NCI-H1105 treated with DMSO at 0.1 percent for 48 hours (cell line): ENCODE data around the gene PDZRN3.

Experiments
- DNase-seq: peaks from one replicate; lab custom pipeline; 2025; lab: John Stamatoyannopoulos, UW

The PDZRN3 gene

DNA sequence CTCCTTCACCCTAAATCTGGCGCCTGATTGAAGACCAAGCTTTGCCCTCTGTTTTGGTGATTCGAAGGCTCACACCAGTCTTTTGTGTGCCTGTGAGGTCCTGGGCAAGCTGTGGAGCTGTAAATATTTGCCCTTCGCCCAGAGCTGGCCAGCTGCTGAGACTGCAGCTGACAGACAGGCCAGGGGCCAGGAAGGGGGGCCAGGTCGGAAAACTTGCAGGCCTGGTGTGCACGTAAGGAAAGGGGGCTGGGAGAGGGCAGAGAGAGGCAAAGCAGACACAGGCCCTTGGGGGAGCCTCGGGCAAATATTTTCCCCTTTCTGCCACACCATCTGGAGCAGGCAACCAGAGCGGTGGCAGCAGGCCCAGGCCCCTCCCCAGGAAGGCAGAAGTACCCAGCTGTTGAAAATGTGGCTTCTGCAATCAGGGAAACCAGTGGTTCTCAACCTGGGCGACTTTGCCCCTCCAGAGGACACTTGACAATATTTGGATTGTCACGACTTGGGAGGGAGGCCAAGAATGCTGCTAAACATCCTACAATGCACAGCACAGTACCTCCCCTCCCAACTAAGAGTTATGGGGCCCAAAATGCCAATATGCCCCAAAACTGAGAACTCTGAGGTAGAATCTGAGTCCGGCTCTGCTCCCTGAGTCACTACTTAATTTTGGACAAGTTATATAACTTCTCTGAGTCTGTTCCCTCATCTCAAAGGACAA lies 2.5 kb downstream of the PDZRN3 start:
- DNase-seq, result peak; percentile 84

DNA sequence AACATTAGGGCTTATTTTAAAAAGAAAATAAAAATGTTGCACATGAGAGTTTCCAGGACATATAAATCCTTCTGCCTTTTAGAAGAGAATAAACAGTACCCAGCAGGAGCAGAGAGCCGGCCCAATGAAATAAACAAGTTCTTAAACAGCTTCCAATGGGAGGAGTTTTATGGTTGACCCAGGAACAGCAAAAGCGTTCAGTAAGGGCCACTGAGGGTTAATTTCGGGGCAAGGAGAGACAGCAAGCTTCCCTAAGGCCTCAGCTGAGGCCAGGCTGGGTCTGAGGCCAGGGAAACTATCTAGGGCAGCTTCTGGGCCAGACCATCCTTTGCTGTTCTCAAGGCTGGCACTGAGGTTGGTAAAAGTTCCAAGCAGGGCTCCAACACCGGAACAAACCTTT lies 3.4 kb downstream of the PDZRN3 start:
- peak; percentile 3 for DNase-seq

DNA sequence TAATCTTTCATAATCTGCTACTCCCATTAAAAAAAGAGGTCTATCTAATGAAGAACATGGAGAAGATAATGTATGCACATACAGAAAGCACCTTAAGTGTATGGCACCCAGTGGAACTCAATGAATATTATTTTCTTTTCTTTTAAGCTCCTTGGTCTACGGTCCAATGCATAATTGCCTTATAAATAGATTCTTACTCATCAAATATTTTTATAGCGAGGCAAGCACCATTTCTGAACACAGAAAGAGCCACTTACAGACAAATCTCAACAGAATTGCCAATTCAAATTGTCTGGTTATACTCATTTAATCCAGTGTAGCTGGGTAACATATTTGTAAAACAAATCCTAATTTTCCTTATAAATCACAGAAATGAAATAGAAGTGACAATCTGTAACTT lies 6.3 kb downstream of the PDZRN3 start:
- DNase-seq, result no peak

DNA sequence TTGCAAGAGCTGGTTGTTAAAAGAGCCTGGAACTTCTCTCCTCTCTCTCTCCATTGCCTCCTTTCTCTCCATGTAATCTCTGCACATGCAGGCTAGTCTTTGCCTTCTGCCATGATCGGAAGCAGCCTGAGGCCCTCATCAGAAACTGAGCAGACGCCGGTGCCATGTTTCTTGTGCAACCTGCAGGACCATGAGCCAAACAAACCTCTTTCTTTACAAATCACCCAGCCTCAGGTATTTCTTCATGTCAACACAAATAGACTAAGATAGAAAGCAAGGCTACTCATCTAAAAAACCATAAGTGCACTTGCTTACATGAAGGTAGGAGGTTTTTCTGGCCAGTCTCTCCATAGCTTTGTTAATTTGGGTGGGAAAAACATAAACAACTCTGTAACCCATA lies 8.7 kb downstream of the PDZRN3 start:
- no peak for DNase-seq

DNA sequence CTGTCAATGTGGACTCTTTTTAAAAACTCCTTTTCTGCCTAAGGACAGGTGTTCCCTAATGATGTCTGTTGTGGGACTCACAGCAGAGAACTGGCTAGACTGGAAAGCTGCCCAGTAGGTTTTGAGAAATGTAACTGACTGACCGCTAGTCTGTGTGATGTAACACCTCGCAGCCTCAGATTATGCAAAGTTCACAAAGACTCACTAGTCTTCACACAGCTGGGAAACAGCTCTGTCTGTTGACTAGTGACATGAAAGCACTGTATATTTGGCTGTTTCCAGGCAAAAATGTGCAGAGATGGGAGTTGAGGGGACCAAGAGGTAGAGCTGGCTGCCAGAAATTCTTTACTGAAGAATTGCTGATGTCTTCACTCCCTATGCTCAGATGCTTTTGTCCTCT lies 10.3 kb downstream of the PDZRN3 start:
- DNase-seq, result no peak

DNA sequence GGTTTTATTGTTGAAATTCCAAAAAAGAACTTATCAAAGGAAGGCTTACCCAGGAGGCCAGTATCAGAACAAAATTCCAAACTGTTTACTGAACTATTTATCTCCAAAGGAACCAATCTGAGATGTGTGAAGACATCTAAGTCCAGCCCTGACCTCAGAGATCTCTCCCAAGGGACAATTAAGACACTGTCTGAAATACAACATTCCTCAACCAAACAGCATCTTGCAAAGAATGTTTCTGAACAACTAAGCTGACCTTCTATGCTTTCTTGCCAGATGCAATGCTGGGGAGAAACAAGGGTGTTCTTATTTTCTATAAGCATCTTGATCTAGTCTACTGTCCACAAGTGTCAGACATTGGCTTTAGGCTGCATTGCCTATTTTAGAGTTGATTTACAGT lies 13.6 kb downstream of the PDZRN3 start:
- no peak for DNase-seq

DNA sequence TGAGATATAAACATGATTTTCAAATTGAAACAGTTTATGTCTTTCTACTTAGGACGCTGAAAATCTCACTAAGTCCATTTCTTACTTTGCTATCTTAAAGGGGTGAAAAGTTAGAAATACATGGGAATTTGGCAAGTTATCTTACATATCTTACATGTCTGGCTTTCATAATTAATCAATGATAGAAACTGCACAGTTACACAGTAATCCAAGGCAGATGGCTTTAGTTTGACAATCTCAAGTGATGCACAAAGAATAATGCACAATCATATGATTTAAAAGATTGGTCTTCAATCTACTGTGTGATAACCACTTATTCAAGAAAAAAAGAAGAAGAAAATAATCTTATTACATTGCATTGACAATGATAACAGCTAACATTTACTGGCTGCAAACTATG lies 14.2 kb downstream of the PDZRN3 start:
- no peak for DNase-seq

DNA sequence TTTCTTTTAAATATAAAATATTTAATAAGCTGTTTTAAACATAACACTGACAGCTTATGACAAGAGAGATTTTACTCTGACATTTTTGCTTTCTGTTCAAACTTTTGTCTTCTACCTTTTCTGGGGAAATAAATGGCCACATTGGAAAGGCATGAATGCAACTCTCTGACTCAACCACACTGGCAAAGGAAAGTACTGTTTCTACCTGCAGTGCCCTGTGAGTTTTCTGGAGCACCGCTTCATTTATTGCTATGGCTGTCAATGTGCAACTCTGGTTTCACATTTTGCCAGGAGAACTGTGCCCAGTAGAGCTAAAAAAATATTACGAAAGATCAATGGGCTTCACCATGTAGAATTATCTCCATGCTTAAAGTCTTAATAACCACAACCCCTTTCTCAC lies 15.1 kb downstream of the PDZRN3 start:
- no peak for DNase-seq

DNA sequence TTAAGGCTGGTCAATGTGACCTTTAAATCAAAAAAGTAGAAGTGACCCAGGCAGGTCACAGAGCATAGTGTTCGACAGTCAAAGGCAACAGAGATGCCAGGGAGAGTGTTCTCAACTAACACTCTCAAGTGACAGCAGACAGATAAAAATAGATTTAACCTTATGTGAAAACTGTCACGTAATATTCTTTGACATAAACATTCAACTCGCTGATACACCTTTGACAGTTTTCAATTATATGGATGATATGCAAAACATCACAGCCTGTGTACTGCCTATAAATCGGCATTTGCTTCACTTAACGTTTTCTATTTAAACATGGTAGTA lies 15.5 kb downstream of the PDZRN3 start:
- no peak for DNase-seq

DNA sequence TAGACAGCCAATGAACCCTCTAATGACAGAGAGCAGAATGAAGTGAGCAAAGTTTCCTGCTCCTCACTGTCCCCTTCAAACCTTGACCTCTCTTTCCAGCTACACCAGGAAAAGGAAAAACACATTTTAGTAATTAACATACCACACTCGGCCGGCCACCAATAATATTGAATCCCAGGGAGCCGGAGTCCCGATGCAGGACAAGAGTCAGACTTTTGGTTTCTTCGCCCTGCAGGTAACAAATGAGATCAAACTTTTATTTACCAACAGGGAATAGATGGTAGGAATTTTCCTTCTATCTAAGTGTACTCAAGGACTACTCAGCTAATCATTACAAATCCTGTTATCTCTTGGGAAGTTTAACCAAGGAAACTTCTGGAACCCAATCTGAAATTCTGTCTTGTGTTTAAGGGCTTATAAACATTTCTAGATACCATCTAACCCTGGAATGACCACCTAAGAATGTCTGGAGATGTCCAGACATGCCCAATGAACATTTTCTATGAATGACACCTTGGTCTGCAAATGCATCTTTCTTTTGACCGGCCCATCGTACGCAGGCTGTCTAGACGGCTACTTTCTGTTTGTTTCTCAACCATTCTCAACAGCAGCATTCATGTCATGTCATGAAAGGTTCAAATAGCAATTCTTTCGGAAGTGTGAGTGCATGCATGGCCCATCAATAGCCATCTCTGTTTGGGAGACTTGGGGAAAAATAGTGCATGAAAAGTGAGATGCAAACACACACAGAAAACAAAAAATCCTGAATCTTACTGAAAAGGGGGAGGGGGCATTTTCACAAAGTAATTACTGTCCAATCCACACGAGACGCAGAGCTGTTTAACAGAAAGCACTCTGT lies 16.1 kb downstream of the PDZRN3 start:
- no peak for DNase-seq

DNA sequence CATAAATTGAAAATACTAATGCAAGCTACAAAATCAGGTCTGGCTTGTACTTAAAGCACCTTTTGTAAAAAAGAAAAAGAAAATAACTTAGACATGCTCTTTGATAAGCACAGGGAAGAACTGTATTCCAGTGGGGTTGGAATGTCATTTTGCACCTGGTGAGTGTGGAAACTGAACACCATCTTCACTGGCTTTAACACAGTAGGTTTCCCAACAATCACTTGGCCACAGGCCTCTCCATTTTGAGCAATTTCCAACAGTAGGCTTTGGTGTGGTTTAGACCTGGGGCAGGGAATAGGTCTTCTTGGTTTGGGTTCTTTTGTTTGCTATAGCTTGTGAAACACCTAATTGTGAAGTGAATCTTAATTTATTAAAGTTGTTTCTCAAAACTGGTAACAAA lies 18.9 kb downstream of the PDZRN3 start:
- no peak for DNase-seq

DNA sequence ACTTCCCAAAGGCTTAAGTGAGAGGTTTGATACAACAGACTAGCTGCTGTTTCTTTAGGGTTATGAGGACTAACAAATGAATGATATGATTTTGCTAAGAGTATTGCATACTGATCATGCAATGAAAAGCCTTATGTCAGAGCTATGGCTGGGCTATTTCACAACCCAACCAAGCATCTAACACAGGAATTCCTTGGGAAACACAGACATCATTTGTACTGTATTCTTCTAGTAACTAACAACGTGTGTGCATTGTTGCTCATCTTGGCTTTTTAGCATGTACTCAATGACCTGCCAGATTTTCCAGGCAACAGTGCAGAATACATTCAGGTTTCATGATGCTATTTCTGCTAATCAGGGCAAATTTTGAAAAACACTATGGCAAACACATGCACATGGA lies 19.3 kb downstream of the PDZRN3 start:
- DNase-seq, result no peak

DNA sequence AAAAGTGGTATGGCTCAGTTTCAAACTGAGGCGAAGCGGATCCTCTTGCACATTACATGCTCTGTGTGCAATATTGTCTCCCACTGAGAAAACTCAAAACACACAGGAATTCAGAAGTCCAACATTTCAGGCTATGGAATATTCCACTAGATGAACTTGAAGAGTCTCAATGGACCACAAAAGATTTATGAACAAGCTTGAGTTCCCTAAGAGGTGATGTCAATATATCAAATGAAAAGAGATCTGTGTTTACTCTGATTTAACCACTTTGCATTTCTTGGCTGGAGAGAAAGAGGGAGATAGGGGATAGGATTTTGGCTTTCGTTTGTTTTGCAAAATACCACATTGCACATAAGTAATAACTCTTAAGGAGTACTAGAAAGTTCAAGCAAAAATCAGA lies 20.3 kb downstream of the PDZRN3 start:
- DNase-seq, result no peak

DNA sequence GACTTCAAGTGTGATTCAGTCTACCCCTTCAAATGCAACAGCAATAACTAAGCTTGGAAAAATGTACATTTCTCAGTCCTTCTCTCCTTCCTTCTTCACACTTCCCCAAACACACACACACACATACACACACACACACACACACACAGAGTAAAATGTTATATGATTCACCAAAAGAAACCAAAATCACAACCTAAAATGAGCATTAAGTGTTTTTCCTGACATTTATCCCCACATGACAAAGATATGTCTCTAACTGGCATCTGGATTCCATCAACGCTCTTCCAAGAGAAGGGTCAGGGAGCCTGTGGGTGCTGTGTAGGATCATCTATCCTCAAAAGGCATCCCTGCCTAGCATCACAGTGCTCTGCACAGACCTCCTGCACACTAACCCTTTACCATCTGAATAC lies 21.0 kb downstream of the PDZRN3 start:
- DNase-seq, result no peak

DNA sequence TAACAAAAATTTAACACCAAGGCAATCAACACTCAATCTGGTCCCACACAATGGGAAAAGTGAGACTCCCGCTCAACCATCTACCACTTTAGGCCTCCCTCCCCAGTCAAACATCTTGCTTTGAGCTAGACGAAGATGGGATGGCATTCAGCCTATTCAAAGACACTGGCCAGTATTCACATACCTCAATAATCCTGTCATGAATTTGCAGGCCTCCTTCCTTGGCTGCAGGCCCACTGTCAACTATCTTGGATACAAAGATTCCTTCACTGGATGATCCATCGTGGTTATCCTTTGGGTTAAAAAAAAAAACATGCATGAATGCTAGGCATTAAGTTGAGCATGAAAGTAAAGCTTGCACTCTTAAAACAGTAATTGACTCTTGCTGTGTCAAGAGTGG lies 22.6 kb downstream of the PDZRN3 start:
- DNase-seq, result no peak

DNA sequence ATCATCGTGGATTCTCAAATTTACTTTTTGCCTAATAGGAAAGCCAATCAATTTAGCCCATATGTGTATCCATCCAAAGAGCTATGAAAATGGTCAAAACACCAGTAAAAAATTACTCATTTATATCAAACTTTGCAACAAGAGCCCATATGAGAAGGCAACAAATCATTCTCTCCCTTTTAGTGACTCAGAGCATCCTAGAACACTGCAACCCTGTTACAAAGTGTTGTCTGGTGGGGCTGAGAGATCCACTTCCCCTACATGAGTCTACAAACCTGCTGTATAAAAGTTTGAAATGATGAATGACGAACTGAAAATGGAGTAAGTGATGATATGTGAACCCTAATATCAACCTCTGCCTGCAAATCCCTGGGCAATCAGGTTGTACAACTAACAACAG lies 23.3 kb downstream of the PDZRN3 start:
- no peak for DNase-seq

DNA sequence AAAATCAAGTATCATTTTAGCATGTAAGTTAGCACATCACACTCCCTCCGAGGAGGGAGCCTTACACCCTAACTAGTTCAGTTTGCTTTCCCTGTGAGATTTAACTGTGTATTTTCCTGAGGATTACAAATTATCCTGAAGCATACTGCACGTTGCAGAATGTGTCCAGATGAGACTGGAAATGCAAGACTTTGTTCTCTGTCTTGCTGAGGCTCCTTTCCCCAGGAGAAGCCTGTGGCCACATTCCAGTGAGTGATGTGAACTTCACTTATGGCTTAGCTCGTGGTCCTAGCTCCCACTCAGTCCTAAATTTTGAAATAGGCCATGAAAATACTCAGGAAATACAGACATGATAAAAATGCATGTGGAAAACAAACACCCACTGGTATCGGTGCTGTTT lies 23.7 kb downstream of the PDZRN3 start:
- no peak for DNase-seq

DNA sequence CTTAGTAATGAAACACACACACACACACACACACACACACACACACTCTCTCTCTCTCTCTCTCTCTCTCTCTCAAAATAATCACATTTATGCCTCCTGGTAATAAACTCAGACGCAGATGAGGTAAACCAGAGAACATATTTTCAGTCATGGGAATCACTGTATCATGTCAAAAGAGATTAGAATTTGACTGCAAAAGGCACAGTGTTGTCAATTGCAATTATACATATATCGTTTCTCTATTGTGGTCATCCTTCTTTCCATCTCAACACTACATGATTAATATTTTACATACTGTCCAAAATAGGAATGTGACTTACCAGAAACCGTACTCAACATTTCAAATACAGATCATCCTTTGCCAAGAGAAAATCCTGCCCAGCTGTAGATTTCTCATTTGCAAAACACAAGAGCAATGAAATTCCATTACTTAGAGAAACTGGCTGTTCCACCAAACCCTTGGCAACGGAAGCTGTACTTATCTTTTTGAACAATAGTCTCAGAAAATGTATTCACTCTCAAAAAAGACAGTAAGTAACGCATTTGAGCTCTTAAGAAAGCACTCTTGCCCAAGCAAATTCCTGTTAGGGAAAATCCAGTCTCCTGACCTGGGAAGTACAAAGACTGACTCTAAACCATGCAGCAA lies 24.3 kb downstream of the PDZRN3 start:
- DNase-seq, result no peak

DNA sequence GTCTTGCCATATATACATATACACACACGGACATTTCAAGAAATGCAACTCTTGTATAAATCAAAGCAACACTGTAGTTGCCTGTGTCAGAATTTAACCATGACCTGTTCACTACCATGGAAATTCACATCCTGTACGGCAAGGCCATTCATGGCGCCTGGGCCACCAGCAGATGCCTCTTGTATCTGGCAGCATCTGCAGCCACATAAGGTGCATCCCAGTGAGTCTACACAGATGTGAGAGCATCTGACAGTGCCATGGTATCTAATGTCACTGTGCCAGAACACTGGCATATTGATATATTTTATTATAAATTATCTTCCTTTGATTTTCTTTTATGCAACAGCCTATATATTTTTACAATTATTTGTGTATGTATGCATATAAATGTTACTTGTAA lies 25.1 kb downstream of the PDZRN3 start:
- DNase-seq, result no peak

DNA sequence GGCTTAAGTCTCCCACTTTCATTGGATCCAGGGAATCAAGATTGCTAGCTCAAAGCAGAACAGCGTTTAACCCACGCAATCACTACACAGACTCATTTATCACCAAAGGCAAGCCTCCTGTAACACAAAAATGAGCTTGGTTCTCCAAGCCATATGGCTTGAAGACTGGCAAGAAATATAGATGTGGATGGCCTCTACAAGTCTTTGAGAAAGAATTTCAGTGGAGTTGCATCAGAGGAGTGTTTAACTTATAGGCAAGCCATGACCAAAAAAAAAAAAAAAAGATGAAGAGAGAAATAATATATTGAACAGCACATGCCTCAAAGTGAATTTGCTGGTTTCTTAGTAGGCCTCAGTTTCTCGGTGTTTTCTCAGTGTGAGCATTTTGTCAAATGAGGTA lies 27.3 kb downstream of the PDZRN3 start:
- no peak for DNase-seq

DNA sequence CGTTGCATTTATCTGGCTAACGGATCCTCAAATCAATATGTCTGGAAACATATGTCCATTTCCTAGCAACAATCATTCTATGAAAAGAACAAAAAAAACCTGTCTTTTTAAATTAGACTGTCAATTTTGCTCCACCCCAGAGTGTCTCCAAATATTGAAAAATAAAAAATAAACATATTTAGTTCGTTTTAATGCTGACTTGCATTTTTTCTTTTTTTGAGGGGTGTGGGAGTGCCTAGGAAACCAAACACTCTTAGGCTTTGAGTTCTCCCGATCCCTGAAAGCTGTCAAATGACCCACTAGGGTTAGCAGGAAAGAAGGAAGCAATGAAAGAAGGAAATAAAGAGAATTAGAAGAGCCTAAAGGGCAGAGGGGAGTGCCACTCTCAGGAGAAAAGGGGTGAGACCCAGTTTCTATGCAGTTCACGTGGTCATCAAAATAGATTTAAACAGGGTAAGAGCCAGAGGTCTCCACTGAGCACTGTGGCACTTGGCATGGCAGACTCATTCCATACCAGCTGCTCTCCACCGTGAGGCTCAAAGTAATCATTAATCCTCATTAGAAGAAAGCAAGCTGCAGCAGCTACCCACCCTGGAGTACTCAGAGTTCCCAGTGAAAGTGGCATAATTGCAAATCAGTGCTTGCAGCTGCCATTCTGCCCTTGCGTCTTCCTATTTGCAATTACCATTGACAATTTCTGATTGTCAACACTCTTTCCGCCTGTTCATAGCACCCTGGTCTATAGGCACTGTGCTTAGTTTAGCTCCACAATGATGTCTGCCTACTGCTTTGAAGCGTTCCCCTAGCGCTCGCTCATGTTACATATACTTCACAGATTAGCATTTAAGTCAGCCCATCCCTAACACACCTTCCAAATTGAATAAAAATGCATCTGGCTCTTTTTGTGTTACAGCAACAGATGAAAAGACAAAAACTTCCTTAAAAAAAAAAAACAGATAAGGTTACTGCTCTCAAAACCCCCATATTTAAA lies 32.3 kb downstream of the PDZRN3 start:
- peak; percentile 93 for DNase-seq

DNA sequence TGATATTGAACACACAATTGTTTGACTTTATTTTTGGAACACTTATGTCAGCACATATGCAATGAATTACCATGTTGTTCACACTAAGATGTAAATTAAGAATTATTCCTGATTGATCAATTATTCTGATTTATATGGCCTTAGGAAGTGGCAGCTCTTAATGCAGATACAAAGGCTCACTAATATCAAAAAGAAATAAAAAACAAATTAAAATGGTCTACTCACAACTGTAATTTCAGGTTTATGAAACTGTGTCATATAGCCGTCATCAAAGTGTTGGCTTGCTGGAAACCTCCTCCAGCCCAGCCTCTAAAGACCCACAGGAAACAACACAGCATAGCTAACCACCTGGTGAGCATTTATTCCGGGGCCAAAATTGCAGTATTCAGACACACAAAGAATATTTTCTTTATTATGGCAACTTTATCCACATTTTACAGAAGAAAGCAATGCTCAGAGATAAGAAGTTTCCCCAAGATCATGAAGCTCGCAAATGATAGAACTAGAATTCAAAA lies 33.4 kb downstream of the PDZRN3 start:
- no peak for DNase-seq
